IPS-NIHi11 (cell line): ENCODE results near the gene MUC4.
"Not testable (repeated sequence)": the region's sequence is repeated elsewhere in the genome, so short reads cannot be mapped to it uniquely, and the experiment has no call there.

Experiments used
- DNase-seq: peaks from one replicate; pipeline ENCODE4 v3.0.0; 2012; ENCODE audit warnings: mixed read lengths, low spot score

The MUC4 gene

GRCh38 chr3:195788711-195789581 is 22.8 kb downstream of the MUC4 start:
- no peak for DNase-seq

GRCh38 chr3:195785781-195786405 is 25.8 kb downstream of the MUC4 start:
- not testable (repeated sequence) for DNase-seq

DNA sequence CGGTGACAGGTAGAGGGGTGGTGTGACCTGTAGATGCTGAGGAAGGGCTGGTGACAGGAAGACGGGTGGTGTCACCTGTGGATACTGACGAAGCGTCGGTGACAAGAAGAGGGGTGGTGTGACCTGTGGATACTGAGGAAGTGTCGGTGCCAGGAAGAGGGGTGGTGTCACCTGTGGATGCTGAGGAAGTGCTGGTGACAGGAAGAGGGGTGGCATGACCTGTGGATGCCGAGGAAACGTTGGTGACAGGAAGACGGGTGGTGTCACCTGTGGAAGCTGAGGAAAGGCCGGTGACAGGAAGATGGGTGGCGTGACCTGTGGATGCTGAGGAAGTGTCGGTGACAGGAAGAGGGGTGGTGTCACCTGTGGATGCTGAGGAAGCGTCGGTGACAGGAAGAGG is 27.7 kb downstream of the MUC4 start:
- DNase-seq, result not testable (repeated sequence)

GRCh38 chr3:195781236-195781635 is 30.5 kb downstream of the MUC4 start:
- not testable (repeated sequence) for DNase-seq

DNA sequence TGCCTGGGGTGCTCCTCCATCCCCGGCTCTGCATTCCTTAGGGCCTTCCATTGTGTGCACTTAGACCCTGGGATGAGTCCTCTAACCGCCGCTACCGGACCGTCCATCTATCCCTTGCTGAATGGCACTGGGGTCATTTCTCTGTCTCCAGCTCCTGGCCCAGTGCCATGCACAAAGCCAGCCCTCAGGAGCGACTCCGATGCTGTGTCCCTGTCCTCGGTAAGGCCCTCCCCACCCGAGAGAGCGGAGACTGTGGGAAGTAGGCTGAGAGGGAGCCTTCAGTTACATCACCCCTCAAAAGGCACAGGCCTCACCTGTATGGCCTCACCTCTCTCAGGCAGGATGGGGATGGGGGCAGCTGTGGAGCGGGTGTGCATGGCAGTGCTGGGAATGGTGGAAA is 33.8 kb downstream of the MUC4 start:
- no peak for DNase-seq

- peak; percentile 86 for DNase-seq
Measured at GRCh38 chr3:195774917-195775316, 36.8 kb downstream of the MUC4 start.

GRCh38 chr3:195773956-195774537 is 37.7 kb downstream of the MUC4 start:
- DNase-seq, result no peak

DNA sequence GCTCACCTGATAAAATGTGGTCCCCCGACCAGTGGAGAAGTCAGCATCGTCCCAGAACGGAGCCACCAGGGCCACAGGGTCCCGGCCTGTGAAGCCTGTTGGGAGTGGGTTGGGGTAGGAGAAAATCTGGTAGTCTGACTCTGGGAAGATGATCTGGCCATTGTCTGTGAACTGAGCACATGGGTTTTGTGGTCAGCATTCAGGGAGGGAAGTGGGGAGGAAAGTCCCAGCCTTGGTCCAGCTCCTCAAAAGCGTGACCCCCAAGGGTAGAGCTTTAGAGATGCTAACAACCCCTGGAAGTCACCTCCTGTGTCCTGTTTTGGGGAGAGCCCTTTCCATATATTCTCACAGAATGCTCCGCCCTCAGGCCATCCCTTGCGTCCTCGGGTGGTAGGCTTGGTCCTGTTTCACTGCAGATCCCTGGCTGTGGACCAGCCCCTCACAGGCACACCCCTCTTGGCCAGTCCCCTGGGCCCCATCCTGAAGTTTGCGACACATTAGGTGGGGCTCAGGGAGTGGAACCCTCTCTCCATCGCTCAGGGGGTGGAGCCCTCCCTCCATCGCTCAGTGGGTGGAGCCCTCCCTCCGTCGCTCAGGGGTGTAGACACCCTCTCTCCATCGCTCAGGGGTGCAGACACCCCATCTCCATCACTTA is 40.0 kb downstream of the MUC4 start:
- DNase-seq, result no peak

GRCh38 chr3:195770841-195771645 is 40.7 kb downstream of the MUC4 start:
- not testable (repeated sequence) for DNase-seq

DNA sequence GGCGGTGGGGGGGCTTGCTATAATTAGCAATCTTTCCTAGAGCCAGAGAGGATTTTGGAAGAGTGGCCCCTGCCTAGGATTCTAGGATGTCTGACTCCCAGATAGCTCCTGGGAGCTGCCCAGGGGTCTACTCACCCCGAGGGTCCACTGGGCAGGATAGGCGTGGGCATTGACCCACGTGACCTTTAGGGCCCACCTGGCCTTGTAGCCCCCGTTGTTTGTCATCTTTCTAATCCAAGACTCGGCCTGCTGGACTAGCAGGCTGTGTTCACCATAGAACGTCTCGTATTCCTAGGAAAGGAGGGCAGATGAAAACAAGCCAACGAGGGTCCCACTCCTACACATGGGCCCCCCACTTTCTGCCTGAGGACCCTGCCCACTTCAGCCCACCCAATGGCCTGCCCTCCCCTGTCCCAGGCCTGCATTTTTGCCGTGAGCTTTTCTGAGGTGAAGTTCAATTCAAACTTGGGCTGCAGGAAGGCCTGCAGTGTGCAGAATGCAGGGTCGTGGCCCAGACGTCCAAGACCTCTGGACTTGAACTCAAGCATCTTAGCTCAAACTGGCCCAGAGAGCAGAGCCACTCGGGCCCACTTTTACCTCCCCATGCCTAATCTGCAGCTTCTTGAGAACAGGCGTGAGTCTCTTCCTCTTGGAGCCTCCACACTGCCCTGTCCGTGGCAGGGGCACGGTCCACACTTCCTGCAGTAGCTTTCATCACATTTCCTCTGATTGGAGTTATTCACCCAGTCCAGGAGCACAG is 41.5 kb downstream of the MUC4 start:
- no peak for DNase-seq

DNA sequence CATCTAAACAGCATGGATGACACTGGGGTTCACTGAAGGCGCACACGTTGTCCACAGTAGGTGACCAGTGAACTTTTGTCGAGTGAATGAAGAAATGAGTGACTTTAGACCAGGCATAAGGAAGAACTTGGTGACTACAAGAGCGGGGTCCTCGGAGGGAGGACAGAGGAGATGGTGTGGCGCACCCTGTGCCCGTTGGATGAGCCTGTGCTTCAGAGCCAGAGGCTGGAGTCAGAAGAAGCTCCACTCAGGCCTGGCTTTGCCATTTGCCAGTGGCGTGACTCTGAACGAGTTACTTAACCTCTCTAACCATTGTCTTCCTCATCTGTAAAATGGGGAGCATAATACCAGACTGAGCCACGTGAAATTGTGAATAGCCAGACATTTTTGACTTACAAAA is 42.2 kb downstream of the MUC4 start:
- DNase-seq, result no peak

- no peak for DNase-seq
Measured at GRCh38 chr3:195768831-195769303, 42.9 kb downstream of the MUC4 start.

- DNase-seq, result no peak
Measured at GRCh38 chr3:195768414-195768813, 43.3 kb downstream of the MUC4 start.

DNA sequence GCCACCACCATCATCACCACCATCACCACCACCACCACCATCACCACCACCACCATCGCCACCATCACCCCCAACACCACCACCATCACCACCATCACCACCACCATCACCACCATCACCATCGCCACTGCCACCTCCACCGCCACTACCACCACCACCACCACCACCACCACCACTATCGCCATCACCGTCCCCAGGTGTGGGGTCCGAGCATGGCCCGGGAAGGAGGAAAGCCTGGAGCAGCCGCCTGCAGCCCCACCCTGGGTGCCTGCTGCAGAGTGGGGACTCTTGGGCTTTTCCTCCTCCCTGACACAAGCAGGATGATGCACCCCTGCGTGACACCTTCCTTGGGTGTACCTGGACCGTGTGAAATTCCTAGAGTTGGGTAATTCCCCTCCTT is 43.9 kb downstream of the MUC4 start:
- no peak for DNase-seq

- DNase-seq, result peak; percentile 4
Measured at GRCh38 chr3:195766671-195767070, 45.1 kb downstream of the MUC4 start.

DNA sequence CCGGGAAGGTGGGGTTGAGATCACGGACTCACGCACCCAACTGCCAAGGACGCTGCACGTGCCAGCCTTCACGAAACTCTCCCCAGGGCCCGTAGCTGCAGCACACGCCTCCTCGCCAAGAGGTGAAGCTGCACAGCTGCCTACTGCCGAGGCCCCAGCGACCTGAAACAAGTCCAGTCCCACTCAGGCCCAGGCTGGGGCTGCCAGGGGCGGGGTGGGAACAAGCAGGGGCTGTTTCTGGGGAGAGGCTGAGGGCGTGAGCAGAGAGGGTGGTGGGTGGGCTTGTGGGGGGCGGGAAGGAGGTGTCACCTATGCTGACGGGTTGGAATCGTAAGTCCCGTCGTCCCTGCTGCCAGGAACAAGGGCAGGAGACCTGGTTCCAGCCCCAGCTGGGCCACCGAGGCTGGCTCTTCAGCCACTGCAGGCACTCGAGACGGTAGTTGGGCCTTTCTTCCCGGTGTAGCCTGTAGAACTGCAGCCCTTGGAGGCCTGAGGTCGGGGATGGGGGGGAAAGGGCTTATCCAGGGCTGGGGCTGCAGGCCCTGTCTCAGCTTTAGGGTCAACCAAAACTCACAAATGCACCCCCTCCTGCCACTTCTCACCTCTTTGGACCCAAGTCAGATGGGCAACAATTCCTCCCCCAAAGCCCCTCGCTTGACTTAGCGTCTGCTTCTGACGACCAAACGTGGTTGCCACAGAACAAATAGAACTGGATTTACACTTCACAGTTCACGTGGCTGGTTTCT is 46.6 kb downstream of the MUC4 start:
- peak; percentile 10 for DNase-seq

DNA sequence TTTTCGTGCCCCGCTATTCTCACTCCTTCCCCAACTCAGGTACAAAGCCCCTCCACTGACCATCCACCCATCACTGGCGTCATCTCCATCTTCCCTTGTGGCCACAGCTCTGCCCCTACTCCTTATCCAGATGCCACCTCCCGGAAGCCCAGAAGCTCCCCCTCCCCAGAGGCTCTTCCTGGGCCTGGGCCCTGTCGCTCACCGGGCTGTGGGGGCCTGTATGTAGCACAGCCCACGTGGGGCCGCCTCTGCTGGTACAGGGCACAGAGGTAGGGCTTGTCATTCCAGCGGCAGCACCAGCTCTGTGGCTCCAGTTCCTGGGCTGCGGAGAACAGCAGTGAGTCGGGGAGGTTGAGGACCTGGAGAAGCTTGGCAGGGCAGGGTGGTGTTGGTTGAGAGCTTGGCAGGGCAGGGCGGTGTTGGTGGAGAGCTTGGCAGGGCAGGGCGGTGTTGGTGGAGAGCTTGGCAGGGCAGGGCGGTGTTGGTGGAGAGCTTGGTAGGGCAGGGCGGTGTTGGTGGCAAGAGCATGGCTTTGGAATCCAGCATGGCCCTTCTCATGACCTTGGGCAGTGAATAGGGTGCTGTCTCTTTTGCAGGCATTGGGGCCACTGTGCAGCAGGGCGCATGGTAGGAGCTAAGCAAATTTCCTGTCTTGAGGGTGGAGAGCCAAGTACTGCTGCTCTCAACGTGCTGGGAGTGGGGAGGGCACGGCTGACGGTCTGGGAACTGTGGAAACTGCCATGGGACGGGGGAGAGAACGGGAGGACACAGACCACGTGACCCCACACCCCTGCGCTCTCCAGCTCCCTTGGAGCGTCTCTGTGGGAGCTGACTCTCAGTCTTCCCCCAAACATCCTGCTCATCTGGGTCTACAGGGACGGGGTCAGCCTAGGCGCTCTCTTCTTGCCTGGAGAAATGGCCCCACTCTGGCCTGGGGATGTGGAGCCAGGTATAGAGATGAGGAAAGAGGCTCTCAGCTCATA is 47.6 kb downstream of the MUC4 start:
- peak; percentile 15 for DNase-seq

- DNase-seq, result peak; percentile 18
Measured at GRCh38 chr3:195763076-195763830, 48.5 kb downstream of the MUC4 start.
